ENCODE measurements around the gene SORCS2.

- TF ChIP-seq EZH2 (IDR thresholded peaks at IDR 0.05): no peak
- TF ChIP-seq FOXP2 (optimal IDR thresholded peaks at IDR 0.05; ENCODE audit: control extremely low read depth, extremely low read length, insufficient read depth): no peak
Observed at GRCh38 chr4:7661066-7661748, 468.9 kb downstream of the SORCS2 start.

All from SK-N-MC (cell line).